Activated naive CD8-positive, alpha-beta T cell treated with anti-CD3 and anti-CD28 coated beads, Interleukin-2, amount 10 ng/mL, durations not matched to agents 7 days and 5 days (primary cell): ENCODE data around the gene SNRNP27. TPM values are rescaled to one million over a fixed set of nuclear protein-coding genes. Genes with fewer than 3 reads are reported as not detected.

Experiments used
- total RNA-seq, 2 experiments: library from RNA; stranded (reverse); gene quantifications; one replicate each; pipeline ENCODE4 v1.2.3, GENCODE V29; 2021

The SNRNP27 gene
- total RNA-seq, 2 experiments from 2014 or later: 46.0 to 54.4 TPM

Other genes starting within 250 kb of the SNRNP27 start
- 10 to 100 TPM; 40.9 to 41.2 TPM for gene ANXA4, start 151.8 kb upstream of the SNRNP27 start, total RNA-seq
- 10 to 100 TPM; 26.0 to 30.0 TPM for gene GMCL1, start 64.3 kb upstream of the SNRNP27 start, total RNA-seq
- 10 to 100 TPM; 14.1 to 14.3 TPM for gene MXD1, start 21.2 kb downstream of the SNRNP27 start, total RNA-seq
- gene ASPRV1, start 67.7 kb downstream of the SNRNP27 start, total RNA-seq: 1 to 10 TPM; 1.2 TPM
- 100 to 1,000 TPM; 459 to 467 TPM for gene PCBP1, start 193.5 kb downstream of the SNRNP27 start, total RNA-seq